ENCODE measurements around the gene WNK4.

Gene WNK4

GRCh38 chr17:42744283-42744805 lies 36.1 kb upstream of the WNK4 start:
- no peaks in the 10 kb centered on the region for H3K27me3 ChIP-seq (ENCODE audit: insufficient read depth, poor library complexity, severe bottlenecking)
- TF ChIP-seq REST (IDR thresholded peaks at IDR 0.05; ENCODE audit: insufficient replicate concordance, low read depth) (no peak), SPI1 (IDR thresholded peaks at IDR 0.05; ENCODE audit: borderline replicate concordance, low read depth) (no peak), POLR2AphosphoS5 (IDR thresholded peaks at IDR 0.05; ENCODE audit: low read depth) (no peak), CTCF (IDR thresholded peaks at IDR 0.05; ENCODE audit: insufficient read depth, low read length) (no peak)
- peak overlapping the region; percentile 45 for H3K27ac ChIP-seq (replicated peaks)
- peak in 1 of 2 experiments; percentile 58 for DNase-seq (ENCODE audit: low read depth in 1 of 2, low spot score in 1 of 2)
- peak overlapping the region; percentile 99 for H3K4me3 ChIP-seq (replicated peaks; ENCODE audit: insufficient read depth, low read length)

GRCh38 chr17:42744806-42745617 lies 35.4 kb upstream of the WNK4 start, which contains the start of gene EZH1:
Gene EZH1, minus strand, starts transcription at chr17:42745040. Its CDS starts 16,099 bp downstream, at chr17:42728941.
- peak within 1 kb of the TSS; percentile 45 for H3K27ac ChIP-seq (replicated peaks)
- TF ChIP-seq POLR2AphosphoS5 (IDR thresholded peaks at IDR 0.05; ENCODE audit: low read depth), result peak; percentile 32; the same call in 1 of the 2 replicates
- TF ChIP-seq GABPA (IDR thresholded peaks at IDR 0.05; ENCODE audit: low read depth), result no peak
- H3K27me3 ChIP-seq (ENCODE audit: insufficient read depth, poor library complexity, severe bottlenecking), result no peaks in the 10 kb centered on the region
- DNase-seq (ENCODE audit: low read depth in 1 of 2, low spot score in 1 of 2), result peak; percentile 79 to 87
- peak within 1 kb of the TSS; percentile 99 for H3K4me3 ChIP-seq (replicated peaks; ENCODE audit: insufficient read depth, low read length)

GRCh38 chr17:42748202-42748907 lies 32.1 kb upstream of the WNK4 start:
- TF ChIP-seq SPI1 (IDR thresholded peaks at IDR 0.05; ENCODE audit: borderline replicate concordance, low read depth) (no peak), REST (IDR thresholded peaks at IDR 0.05; ENCODE audit: insufficient replicate concordance, low read depth) (no peak), GABPA (IDR thresholded peaks at IDR 0.05; ENCODE audit: low read depth) (no peak), POLR2AphosphoS5 (IDR thresholded peaks at IDR 0.05; ENCODE audit: low read depth) (no peak), CTCF (IDR thresholded peaks at IDR 0.05; ENCODE audit: insufficient read depth, low read length) (no peak)
- H3K4me3 ChIP-seq (replicated peaks; ENCODE audit: insufficient read depth, low read length), result no peak overlapping the region
- DNase-seq (ENCODE audit: low read depth in 1 of 2, low spot score in 1 of 2), result no peak
- H3K27ac ChIP-seq (replicated peaks), result no peak overlapping the region
- H3K27me3 ChIP-seq (ENCODE audit: insufficient read depth, poor library complexity, severe bottlenecking), result no peaks in the 10 kb centered on the region
